GDM1 (cell line): Measurements from ENCODE around the gene HIRA.
A peak's percentile ranks its signal among the peaks of the same experiment; 100 is the strongest.
"Not testable (repeated sequence)": the region's sequence is repeated elsewhere in the genome, so short reads cannot be mapped to it uniquely, and the experiment has no call there.

ENCODE experiments used
- DNase-seq: peaks from one replicate; lab custom pipeline; 2025; lab: John Stamatoyannopoulos, UW

Gene HIRA

GRCh38 chr22:19443544-19444211 lies 12.1 kb upstream of the HIRA start:
- no peak for DNase-seq

GRCh38 chr22:19442166-19442565 lies 10.6 kb upstream of the HIRA start:
- no peak for DNase-seq

GRCh38 chr22:19440411-19441195 lies 9.1 kb upstream of the HIRA start:
- DNase-seq = no peak

GRCh38 chr22:19438298-19438697 lies 6.8 kb upstream of the HIRA start:
- no peak for DNase-seq

- not testable (repeated sequence) for DNase-seq
These were observed 5.1 kb upstream of the HIRA start for GRCh38 chr22:19436444-19437161.

GRCh38 chr22:19434829-19435580 lies 3.5 kb upstream of the HIRA start:
- no peak for DNase-seq

- DNase-seq = no peak
These were observed 2.9 kb upstream of the HIRA start for GRCh38 chr22:19434401-19434800.

- DNase-seq = peak; percentile 94
These were observed 759 bp upstream of the HIRA start, which contains the start of gene MRPL40 for GRCh38 chr22:19432133-19432851. TSS of gene MRPL40 (plus strand) at chr22:19432545. CDS start at chr22:19432555, 10 bp downstream.

GRCh38 chr22:19430890-19431541 lies 517 bp downstream of the HIRA start:
- DNase-seq = no peak

- no peak for DNase-seq
These were observed 1.3 kb downstream of the HIRA start for GRCh38 chr22:19429950-19430889.

GRCh38 chr22:19424186-19424500 lies 7.4 kb downstream of the HIRA start:
- no peak for DNase-seq

GRCh38 chr22:19422440-19423301 lies 8.9 kb downstream of the HIRA start:
- DNase-seq = no peak

GRCh38 chr22:19420321-19420720 lies 11.2 kb downstream of the HIRA start:
- no peak for DNase-seq

- DNase-seq = no peak
These were observed 11.9 kb downstream of the HIRA start for GRCh38 chr22:19419464-19420178.

- DNase-seq = no peak
These were observed 12.5 kb downstream of the HIRA start for GRCh38 chr22:19419086-19419463.

- DNase-seq = no peak
These were observed 18.6 kb downstream of the HIRA start for GRCh38 chr22:19412923-19413322.

- no peak for DNase-seq
These were observed 19.1 kb downstream of the HIRA start for GRCh38 chr22:19412478-19412877.

- DNase-seq = no peak
These were observed 19.9 kb downstream of the HIRA start for GRCh38 chr22:19411690-19412045.
